ENCODE results near the gene NFKBIE. TPM values are rescaled to one million over a fixed set of nuclear protein-coding genes. Genes with fewer than 3 reads are reported as not detected.

Gene NFKBIE
- total RNA-seq, 1 experiment from 2014 or later, result 9.7 TPM

DNA sequence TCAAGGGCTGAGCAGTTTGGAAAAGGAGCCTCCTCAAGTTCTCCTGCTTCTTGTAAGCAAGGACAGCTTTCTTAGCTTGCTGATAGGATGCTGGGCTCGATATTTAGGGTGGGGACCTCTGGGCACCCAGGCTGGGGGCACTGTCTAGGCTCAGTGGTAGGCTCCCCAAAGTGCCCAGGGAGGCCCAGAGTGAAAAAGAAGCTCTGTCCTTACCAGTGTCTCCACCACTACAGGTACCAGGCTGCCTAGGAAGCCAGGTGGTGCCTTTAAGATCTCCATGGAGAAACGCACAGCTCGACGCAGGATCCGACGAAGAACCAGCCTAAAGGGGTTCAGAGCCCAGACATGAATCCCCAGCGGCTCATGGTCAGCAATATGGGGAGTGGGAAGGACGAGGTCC is 41.4 kb upstream of the NFKBIE start:
- no peak overlapping the region for H2AK5ac ChIP-seq (ENCODE audit: insufficient read length, low read length)
- no peak for TF ChIP-seq CTCF (conservative IDR thresholded peaks at IDR 0.05)
- no peaks in the 10 kb centered on the region for H4K20me1 ChIP-seq (ENCODE audit: control insufficient read depth, insufficient read depth, insufficient read length)
- no peak overlapping the region for H2AFZ ChIP-seq (ENCODE audit: low read length)
- H2BK12ac ChIP-seq (ENCODE audit: insufficient read length, low read depth, low read length), result no peak overlapping the region
- H3K79me2 ChIP-seq (ENCODE audit: insufficient read depth, low read length), result no peaks in the 10 kb centered on the region
- no peaks in the 10 kb centered on the region for H3K27me3 Mint-ChIP-seq (ENCODE audit: low read depth)
- DNase-seq, result no peak
- H3K27ac Mint-ChIP-seq, result peak overlapping the region in 1 of 3 experiments; percentile 84; a peak in 1 of 7 replicates
- H3K4me2 ChIP-seq (ENCODE audit: insufficient read depth, insufficient read length, low read length), result no peak overlapping the region
- H3K79me1 ChIP-seq (ENCODE audit: insufficient read depth, low read depth, low read length, poor library complexity, severe bottlenecking), result no peaks in the 10 kb centered on the region
- H3K4me1 ChIP-seq (ENCODE audit: insufficient read depth, low read length), result no peaks in the 10 kb centered on the region
- H3K14ac ChIP-seq (ENCODE audit: insufficient read depth, low read length), result no peak overlapping the region
- H3K4ac ChIP-seq (ENCODE audit: low read depth, low read length), result no peak overlapping the region
- peaks cover 2% of the 10 kb centered on the region; the same call in 1 of the 2 replicates for H3K27me3 ChIP-seq (ENCODE audit: insufficient read depth, low read length)
- no peak overlapping the region for H3T11ph ChIP-seq (ENCODE audit: low read length)
- no peaks in the 10 kb centered on the region for H3K9me3 Mint-ChIP-seq
- no peak overlapping the region for H4K8ac ChIP-seq (replicated peaks; ENCODE audit: insufficient read length, low read depth, low read length)
- no peak overlapping the region for H2BK15ac ChIP-seq (ENCODE audit: low read depth, low read length)
- H2BK5ac ChIP-seq (ENCODE audit: insufficient read length, low read length), result no peak overlapping the region
- no peak overlapping the region for H3K4me3 Mint-ChIP-seq
- peaks cover 38 to 89% (median 85%) of the 10 kb centered on the region in 3 experiments for H3K36me3 Mint-ChIP-seq (ENCODE audit: insufficient read depth in 1 of 3, low read depth in 3 of 3)
- H2BK120ac ChIP-seq (ENCODE audit: low read depth, low read length, poor library complexity, severe bottlenecking), result no peak overlapping the region
- H3K9me3 ChIP-seq (ENCODE audit: control insufficient read depth, low read depth, low read length), result no peaks in the 10 kb centered on the region
- no peak overlapping the region for H3K23ac ChIP-seq (ENCODE audit: insufficient read length, low read depth, low read length)
- H2BK20ac ChIP-seq (ENCODE audit: low read depth, low read length, poor library complexity, severe bottlenecking), result no peak overlapping the region
- H3K4me1 Mint-ChIP-seq, result peaks cover 2% of the 10 kb centered on the region in 2 experiments; a peak in 2 of 4 replicates
- H3K23me2 ChIP-seq (ENCODE audit: insufficient read length, low read depth, low read length, poor library complexity, severe bottlenecking), result no peaks in the 10 kb centered on the region
- WGBS (ENCODE audit: extremely low coverage, insufficient read length, low lambda C conversion rate), result no CpG with 5 or more reads among the region's 8 CpGs
- no peak overlapping the region for H4K91ac ChIP-seq (ENCODE audit: insufficient read length, low read depth, low read length)
- H3K27ac ChIP-seq (ENCODE audit: insufficient read length, low read depth, low read length), result no peak overlapping the region
- H3K56ac ChIP-seq (ENCODE audit: insufficient read length, low read depth, low read length), result no peak overlapping the region
- no peak overlapping the region for H4K5ac ChIP-seq (ENCODE audit: insufficient read length, low read depth, low read length)
- H3K18ac ChIP-seq (ENCODE audit: insufficient read length, low read depth, low read length), result no peak overlapping the region
- no peak overlapping the region for H3K9ac ChIP-seq (ENCODE audit: extremely low read depth, insufficient read length, low read length)

All from H9 (cell line).